Testis (tissue), 3 donors: Measurements from ENCODE around the gene CHIA. TPM values are rescaled to one million over a fixed set of nuclear protein-coding genes. Genes with fewer than 3 reads are reported as not detected.

Experiments
- DNase-seq: peaks from one replicate; pipeline ENCODE4 v3.0.0-alpha.2; 2019
- H3K27ac ChIP-seq, 2 donors: fragments of 200-600 bp; sonication (generic); one replicate each; pipeline ENCODE4 v1.5.1; 2019
- H3K27me3 ChIP-seq: fragments of 200-600 bp; sonication (generic); one replicate; pipeline ENCODE4 v1.5.1; 2019
- H3K36me3 ChIP-seq: fragments of 200-600 bp; sonication (generic); one replicate; pipeline ENCODE4 v1.5.1; 2017; ENCODE audit warnings: low read depth; ENCODE audit errors: missing control alignments
- H3K4me1 ChIP-seq: fragments of 200-600 bp; sonication (generic); one replicate; pipeline ENCODE4 v1.5.1; 2019
- H3K4me3 ChIP-seq, 2 donors: fragments of 200-600 bp; sonication (generic); one replicate each; pipeline ENCODE4 v1.5.1; 2017 to 2019
- H3K9me3 ChIP-seq: fragments of 200-600 bp; sonication (generic); one replicate; pipeline ENCODE4 v1.5.1; 2017
- CTCF ChIP-seq, 3 experiments: fragments of 450-650 bp in 2 of 3; fragments of 200-600 bp in 1 of 3; sonication (generic) in 1 of 3; IDR thresholded peaks; one replicate each; pipeline ENCODE4 v1.5.1; 2016 to 2019; ENCODE audit warnings: antibody characterized with exemption in 3 of 3, mild to moderate bottlenecking in 2 of 3, moderate library complexity in 1 of 3
- POLR2A ChIP-seq: fragments of 450-650 bp; IDR thresholded peaks from one replicate; pipeline ENCODE4 v1.6.1; 2017; ENCODE audit warnings: antibody characterized with exemption, mild to moderate bottlenecking, moderate library complexity
- WGBS, 2 donors: methylation state at CpG; one replicate each; pipeline ENCODE4 v1.1.5; 2018; 5-methylcytosine and 5-hydroxymethylcytosine counted together
- intact Hi-C: fragments of 100-400 bp; cut with DNase I; formaldehyde crosslinking; loops from one replicate; pipeline ENCODE4 v1.15.1; 2023; ENCODE audit warnings: low total_unique reads
- polyA plus RNA-seq: library from polyadenylated mRNA; stranded (reverse); fragments of 350-450 nt; fragmentation: Illumina TruSeq; extraction: RNeasy Lipid Tissue Mini Kit (QIAGEN cat#74804); gene quantifications from one replicate; pipeline ENCODE4 v1.2.3, GENCODE V29; 2014; ENCODE audit warnings: low read depth, low replicate concordance; ENCODE audit not compliant: insufficient read depth
- total RNA-seq, 2 donors: library from RNA; depleted of rRNA; stranded (reverse); fragments of >200 nt; gene quantifications; one replicate each; pipeline ENCODE4 v1.2.3, GENCODE V29; 2016

CHIA gene
- total and polyA plus RNA-seq, 3 donors from 2014 or later, result 0.31 to 0.70 TPM; not detected in 1

GRCh38 chr1:111290104-111290503, 547 bp upstream of the CHIA start:
- no peak for DNase-seq
- TF ChIP-seq CTCF (IDR thresholded peaks at IDR 0.05), result no peak
- no peak for TF ChIP-seq POLR2A
- H3K4me3 ChIP-seq, result no peak overlapping the region
- H3K27me3 ChIP-seq, result no peaks in the 10 kb centered on the region
- no peaks in the 10 kb centered on the region for H3K36me3 ChIP-seq
- H3K27ac ChIP-seq, result no peak overlapping the region
- intact Hi-C loops, result no loop called here
- 68 to 76% methylated on average over 3 of the region's 3 CpGs for WGBS, 2 donors
- H3K4me1 ChIP-seq, result no peaks in the 10 kb centered on the region
- no peaks in the 10 kb centered on the region for H3K9me3 ChIP-seq

DNA sequence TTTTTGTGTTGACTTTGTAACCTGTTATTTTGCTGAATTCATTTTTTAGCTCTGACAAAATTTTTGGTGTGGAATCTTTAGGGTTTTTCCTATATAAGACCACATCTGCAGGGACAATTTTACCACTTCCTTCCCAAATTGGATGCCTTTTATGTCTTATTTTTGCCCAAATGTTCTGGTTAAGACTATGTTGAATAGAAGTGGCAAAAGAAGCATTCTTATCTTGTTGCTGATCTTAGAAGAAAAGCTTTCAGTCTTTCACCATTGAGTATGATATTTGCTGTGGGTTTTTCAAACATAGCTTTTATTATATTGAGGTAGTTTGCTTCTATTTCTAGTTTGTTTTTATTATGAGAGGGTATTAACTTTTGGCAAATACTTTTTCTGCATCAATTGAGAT, 3.7 kb downstream of the CHIA start:
- intact Hi-C loops, result no loop called here
- Histone ChIP-seq H3K4me1 (no peaks in the 10 kb centered on the region), H3K9me3 (no peaks in the 10 kb centered on the region), H3K36me3 (no peaks in the 10 kb centered on the region), H3K27me3 (no peaks in the 10 kb centered on the region), H3K27ac (no peak overlapping the region), H3K4me3 (no peak overlapping the region)
- DNase-seq, result no peak
- no peak for TF ChIP-seq POLR2A
- no peak for TF ChIP-seq CTCF (IDR thresholded peaks at IDR 0.05)

DNA sequence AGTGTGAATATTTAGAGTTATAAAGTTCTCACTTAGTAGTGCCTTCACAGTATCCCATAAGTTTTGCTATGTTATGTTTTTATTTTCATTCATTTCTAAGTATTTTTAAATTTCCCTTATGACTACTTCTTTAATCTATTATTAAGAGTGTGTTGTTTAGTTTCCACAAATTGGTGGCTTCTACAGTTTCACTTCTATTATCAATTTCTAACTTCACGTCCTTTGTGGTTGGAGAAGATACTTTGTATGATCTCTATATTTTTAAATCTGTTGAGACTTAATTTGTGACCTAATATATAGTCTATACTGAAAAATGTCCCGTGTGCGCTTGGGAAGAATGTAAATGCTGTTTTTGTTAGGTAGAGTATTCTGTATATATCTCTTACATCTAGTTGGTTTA, 11.7 kb downstream of the CHIA start:
- 85 to 86% methylated on average over 3 of the region's 3 CpGs for WGBS, 2 donors
- Histone ChIP-seq H3K4me1 (no peaks in the 10 kb centered on the region), H3K9me3 (no peaks in the 10 kb centered on the region), H3K4me3 (no peak overlapping the region), H3K27me3 (no peaks in the 10 kb centered on the region), H3K27ac (no peak overlapping the region), H3K36me3 (no peaks in the 10 kb centered on the region)
- no peak for TF ChIP-seq POLR2A
- no peak for TF ChIP-seq CTCF (IDR thresholded peaks at IDR 0.05)
- intact Hi-C loops, result no loop called here
- no peak for DNase-seq

GRCh38 chr1:111309690-111310089, 19.0 kb downstream of the CHIA start:
- Histone ChIP-seq H3K9me3 (no peaks in the 10 kb centered on the region), H3K27me3 (no peaks in the 10 kb centered on the region), H3K4me1 (no peaks in the 10 kb centered on the region), H3K36me3 (no peaks in the 10 kb centered on the region), H3K4me3 (no peak overlapping the region), H3K27ac (no peak overlapping the region)
- intact Hi-C loops, result no loop called here
- 41 to 47% methylated on average over 2 of the region's 2 CpGs for WGBS, 2 donors
- no peak for DNase-seq
- TF ChIP-seq POLR2A, result no peak
- no peak for TF ChIP-seq CTCF (IDR thresholded peaks at IDR 0.05)

GRCh38 chr1:111318523-111318922, 27.9 kb downstream of the CHIA start:
- H3K4me3 ChIP-seq, result no peak overlapping the region
- no peaks in the 10 kb centered on the region for H3K9me3 ChIP-seq
- H3K27me3 ChIP-seq, result no peaks in the 10 kb centered on the region
- no peaks in the 10 kb centered on the region for H3K4me1 ChIP-seq
- intact Hi-C loops, result no loop called here
- no peak for DNase-seq
- no peak overlapping the region for H3K27ac ChIP-seq
- TF ChIP-seq CTCF (IDR thresholded peaks at IDR 0.05), result no peak
- TF ChIP-seq POLR2A, result no peak
- 80 to 85% methylated on average over 3 of the region's 3 CpGs for WGBS, 2 donors
- H3K36me3 ChIP-seq, result no peaks in the 10 kb centered on the region
